Ureter (tissue), 1 donor: ENCODE measurements around the gene LDAF1. TPM values are rescaled to one million over a fixed set of nuclear protein-coding genes. Genes with fewer than 3 reads are reported as not detected.
A peak's percentile ranks its signal among the peaks of the same experiment; 100 is the strongest.
"Not testable (repeated sequence)": the region's sequence is repeated elsewhere in the genome, so short reads cannot be mapped to it uniquely, and the experiment has no call there.

Experiments
- DNase-seq: peaks from one replicate; pipeline ENCODE4 v3.0.0-alpha.2; 2020; ENCODE audit warnings: low spot score
- total RNA-seq: library from RNA; stranded (reverse); gene quantifications from one replicate; pipeline ENCODE4 v1.2.4, GENCODE V29; 2023
- donor health status: DM: yes; HTN: yes; CAD: no.

LDAF1 gene
- 73.6 TPM for total RNA-seq

- peak; percentile 91 for DNase-seq
These were observed at the start of gene LDAF1 for GRCh38 chr16:21158208-21159110. Gene LDAF1, plus strand, starts transcription at chr16:21158674. Its CDS starts 2,509 bp downstream, at chr16:21161183.

- not testable (repeated sequence) for DNase-seq
These were observed 42.9 kb upstream of the LDAF1 start for GRCh38 chr16:21115551-21115950.

GRCh38 chr16:21116148-21116693 lies 42.3 kb upstream of the LDAF1 start:
- no peak for DNase-seq

GRCh38 chr16:21117567-21117966 lies 40.9 kb upstream of the LDAF1 start:
- no peak for DNase-seq

GRCh38 chr16:21120976-21121520 lies 37.4 kb upstream of the LDAF1 start:
- DNase-seq: no peak

GRCh38 chr16:21125191-21125590 lies 33.3 kb upstream of the LDAF1 start:
- DNase-seq: no peak

GRCh38 chr16:21126518-21126917 lies 32.0 kb upstream of the LDAF1 start:
- DNase-seq: no peak

GRCh38 chr16:21128991-21129390 lies 29.5 kb upstream of the LDAF1 start:
- DNase-seq: no peak

- DNase-seq: no peak
These were observed 27.7 kb upstream of the LDAF1 start for GRCh38 chr16:21130811-21131210.

- DNase-seq: no peak
These were observed 24.4 kb upstream of the LDAF1 start for GRCh38 chr16:21134053-21134452.

GRCh38 chr16:21145738-21146137 lies 12.7 kb upstream of the LDAF1 start:
- no peak for DNase-seq

- peak; percentile 63 for DNase-seq
These were observed 8.0 kb upstream of the LDAF1 start, which contains the start of gene DNAH3 for GRCh38 chr16:21150375-21151001. Gene DNAH3, minus strand, starts transcription at chr16:21150846. Its CDS starts 527 bp downstream, at chr16:21150319.

GRCh38 chr16:21152160-21153030 lies 6.1 kb upstream of the LDAF1 start:
- DNase-seq: not testable (repeated sequence)

- DNase-seq: not testable (repeated sequence)
These were observed 5.2 kb upstream of the LDAF1 start for GRCh38 chr16:21153124-21153729.

- DNase-seq: not testable (repeated sequence)
These were observed 2.5 kb upstream of the LDAF1 start for GRCh38 chr16:21156011-21156410.

- DNase-seq: peak; percentile 59
These were observed 1.6 kb upstream of the LDAF1 start for GRCh38 chr16:21156767-21157467.

GRCh38 chr16:21157632-21158031 lies 842 bp upstream of the LDAF1 start:
- no peak for DNase-seq

- peak; percentile 74 for DNase-seq
These were observed 942 bp downstream of the LDAF1 start for GRCh38 chr16:21159281-21159951.

GRCh38 chr16:21160276-21160675 lies 1.8 kb downstream of the LDAF1 start:
- DNase-seq: no peak

GRCh38 chr16:21161211-21161610 lies 2.7 kb downstream of the LDAF1 start:
- DNase-seq: no peak
